Small intestine (tissue), 7 donors: ENCODE measurements around the gene RARG. TPM values are rescaled to one million over a fixed set of nuclear protein-coding genes. Genes with fewer than 3 reads are reported as not detected.

Experiments used
- DNase-seq, 2 donors: peaks; one replicate each; pipeline versions ENCODE4 v3.0.0 to v3.0.0-alpha.2; 2013
- FAIRE-seq: peaks from 2 replicates; lab custom pipeline; 2012; peaks lifted over from hg19 to GRCh38; lab: Jason Lieb, UNC
- H3K27ac ChIP-seq, 3 donors: one replicate each; pipeline ENCODE4 v1.5.1; 2013; ENCODE audit warnings: low read length in 2 of 3, mild to moderate bottlenecking in 2 of 3, control low read depth in 1 of 3, inconsistent platforms in 1 of 3, low read depth in 1 of 3, moderate library complexity in 1 of 3
- H3K27me3 ChIP-seq, 3 donors: one replicate each; pipeline ENCODE4 v1.6.1; 2013; ENCODE audit warnings: low read length in 3 of 3, inconsistent platforms in 1 of 3; ENCODE audit not compliant: control insufficient read depth in 3 of 3, insufficient read depth in 3 of 3
- H3K36me3 ChIP-seq, 3 donors: one replicate each; pipeline ENCODE4 v1.6.1; 2013; ENCODE audit warnings: low read length in 3 of 3, inconsistent platforms in 1 of 3, low read depth in 1 of 3, mild to moderate bottlenecking in 1 of 3, moderate library complexity in 1 of 3; ENCODE audit not compliant: control insufficient read depth in 3 of 3, insufficient read depth in 2 of 3
- H3K4me1 ChIP-seq, 3 donors: one replicate each; pipeline ENCODE4 v1.6.1; 2013; ENCODE audit warnings: low read length in 2 of 3, inconsistent platforms in 1 of 3, low read depth in 1 of 3, mild to moderate bottlenecking in 1 of 3, moderate library complexity in 1 of 3; ENCODE audit not compliant: control insufficient read depth in 3 of 3, insufficient read depth in 2 of 3
- H3K4me3 ChIP-seq, 3 donors: one replicate each; pipeline ENCODE4 v1.5.1; 2013; ENCODE audit warnings: low read length in 3 of 3, control low read depth in 1 of 3, inconsistent platforms in 1 of 3, low read depth in 1 of 3, mild to moderate bottlenecking in 1 of 3, moderate library complexity in 1 of 3
- H3K9me3 ChIP-seq, 2 donors: one replicate each; pipeline ENCODE4 v1.6.1; 2013; ENCODE audit warnings: low read depth in 1 of 2, low read length in 1 of 2; ENCODE audit not compliant: control insufficient read depth in 2 of 2, insufficient read depth in 1 of 2
- WGBS, 3 donors: extraction: QIAGEN DNeasy Blood & Tissue Kit; methylation state at CpG; one replicate each; pipeline ENCODE4 v1.1.7; 2013; 5-methylcytosine and 5-hydroxymethylcytosine counted together
- polyA plus RNA-seq, 4 donors: library from polyadenylated mRNA; stranded (reverse) in 3 of 4; unstranded in 1 of 4; fragments of 200-250 nt in 3 of 4; fragments of 120-200 nt in 1 of 4; gene quantifications; one replicate each; pipeline versions ENCODE4 v1.2.1 to v1.2.3, GENCODE V29; 2013
- donor health status: healthy with polysubstance abuse.
- donor health status: control.
- donor health status: control.
- donor health status: Bipolar disorder and iron deficiency.
- donor health status: healthy.

Gene RARG
- polyA plus RNA-seq, 4 donors: 0.54 to 8.0 (median 7.1) TPM; not detected in 1

GRCh38 chr12:53198486-53199110 is 33.4 kb downstream of the RARG start:
- FAIRE-seq (no peak), DNase-seq (no peak)
- Histone ChIP-seq H3K9me3 (no peaks in the 10 kb centered on the region), H3K27ac (no peak overlapping the region), H3K27me3 (peaks cover 0 to 7% (median 0%) of the 10 kb centered on the region in 3 donors), H3K36me3 (no peaks in the 10 kb centered on the region), H3K4me1 (peaks cover 1 to 4% (median 4%) of the 10 kb centered on the region in 3 donors), H3K4me3 (no peak overlapping the region)
- 68 to 77% (median 69%) methylated on average over 5 of the region's 5 CpGs for WGBS, 3 donors

DNA sequence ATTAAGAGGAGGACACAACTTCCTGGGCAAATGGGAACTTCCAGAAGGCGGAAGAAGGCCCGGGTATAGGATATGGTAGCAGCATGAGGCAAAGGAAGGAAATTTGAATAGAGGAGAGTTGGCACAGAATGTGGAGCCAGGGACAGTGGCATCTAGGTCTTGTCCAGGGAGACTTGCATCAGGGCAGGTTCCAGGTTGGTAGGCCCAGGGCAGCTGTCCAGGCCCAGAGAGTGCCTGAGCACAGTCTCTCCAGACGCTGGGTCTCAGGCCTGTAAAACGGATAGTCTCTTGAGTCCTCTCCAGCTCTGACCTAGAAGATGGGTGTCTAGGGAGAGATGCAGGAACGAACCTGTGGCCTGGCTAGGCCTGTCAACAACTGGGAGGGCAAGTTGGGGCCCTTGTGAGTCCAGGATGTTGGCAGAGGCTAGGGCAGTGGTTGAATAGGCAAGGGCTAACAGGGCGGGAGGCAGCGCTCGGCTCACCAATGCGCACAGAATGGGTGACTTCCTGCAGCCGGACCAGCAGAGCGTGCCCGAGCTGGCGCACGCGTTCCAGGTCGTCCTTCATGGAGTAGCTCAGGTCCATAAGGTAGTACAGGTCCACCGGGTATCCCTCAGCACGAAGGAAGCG is 34.9 kb downstream of the RARG start:
- FAIRE-seq (no peak), DNase-seq (no peak)
- no peaks in the 10 kb centered on the region for H3K9me3 ChIP-seq
- H3K4me1 ChIP-seq: peaks cover 1 to 4% (median 4%) of the 10 kb centered on the region in 3 donors
- no peak overlapping the region for H3K4me3 ChIP-seq
- H3K27me3 ChIP-seq: peaks cover 0 to 7% (median 0%) of the 10 kb centered on the region in 3 donors
- no peak overlapping the region for H3K27ac ChIP-seq
- 69 to 78% (median 75%) methylated on average over 19 of the region's 19 CpGs for WGBS, 3 donors
- peaks cover 0 to 13% (median 0%) of the 10 kb centered on the region in 3 donors for H3K36me3 ChIP-seq

DNA sequence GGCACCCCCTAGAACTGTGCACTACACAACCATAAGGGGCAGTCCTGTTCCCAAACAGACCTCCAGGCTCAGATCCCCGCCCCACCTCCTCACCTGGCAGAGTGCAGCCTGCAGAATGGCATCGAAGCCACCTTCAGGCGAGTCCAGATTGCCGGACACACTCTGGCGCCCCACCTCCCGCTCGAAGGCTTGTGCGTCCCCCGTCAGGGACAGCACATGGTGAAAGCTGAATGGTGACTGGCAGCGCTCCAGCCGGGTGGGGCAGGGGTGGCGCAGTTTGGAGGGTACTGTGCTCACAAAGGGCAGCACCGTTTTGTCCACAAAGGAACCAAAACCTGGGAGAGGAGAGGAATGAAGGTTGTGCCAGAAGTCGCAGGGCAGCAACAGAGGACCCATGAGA is 35.5 kb downstream of the RARG start:
- Histone ChIP-seq H3K4me1 (peaks cover 1 to 4% (median 4%) of the 10 kb centered on the region in 3 donors), H3K4me3 (no peak overlapping the region), H3K27ac (no peak overlapping the region), H3K9me3 (no peaks in the 10 kb centered on the region), H3K27me3 (peaks cover 0 to 7% (median 0%) of the 10 kb centered on the region in 3 donors), H3K36me3 (peaks cover 0 to 19% (median 0%) of the 10 kb centered on the region in 3 donors)
- WGBS, 3 donors: 43 to 79% (median 69%) methylated on average over 14 of the region's 14 CpGs
- no peak for FAIRE-seq
- no peak for DNase-seq

GRCh38 chr12:53195516-53196420 is 36.2 kb downstream of the RARG start:
- FAIRE-seq: no peak
- Histone ChIP-seq H3K4me1 (peaks cover 1 to 4% (median 4%) of the 10 kb centered on the region in 3 donors), H3K27me3 (peaks cover 0 to 7% (median 0%) of the 10 kb centered on the region in 3 donors), H3K36me3 (peaks cover 0 to 26% (median 0%) of the 10 kb centered on the region in 3 donors), H3K9me3 (no peaks in the 10 kb centered on the region), H3K4me3 (no peak overlapping the region), H3K27ac (no peak overlapping the region)
- no peak for DNase-seq
- WGBS, 3 donors: 83 to 90% (median 89%) methylated on average over 10 of the region's 10 CpGs

- Histone ChIP-seq H3K9me3 (no peaks in the 10 kb centered on the region), H3K36me3 (peaks cover 0 to 31% (median 0%) of the 10 kb centered on the region in 3 donors), H3K4me1 (peaks cover 0 to 4% (median 4%) of the 10 kb centered on the region in 3 donors), H3K4me3 (no peak overlapping the region), H3K27ac (no peak overlapping the region), H3K27me3 (peaks cover 0 to 7% (median 0%) of the 10 kb centered on the region in 3 donors)
- WGBS, 3 donors: 89 to 97% (median 89%) methylated on average over 1 of the region's 1 CpG
- FAIRE-seq (no peak), DNase-seq (no peak)
Observed at GRCh38 chr12:53194973-53195372, 37.0 kb downstream of the RARG start.

DNA sequence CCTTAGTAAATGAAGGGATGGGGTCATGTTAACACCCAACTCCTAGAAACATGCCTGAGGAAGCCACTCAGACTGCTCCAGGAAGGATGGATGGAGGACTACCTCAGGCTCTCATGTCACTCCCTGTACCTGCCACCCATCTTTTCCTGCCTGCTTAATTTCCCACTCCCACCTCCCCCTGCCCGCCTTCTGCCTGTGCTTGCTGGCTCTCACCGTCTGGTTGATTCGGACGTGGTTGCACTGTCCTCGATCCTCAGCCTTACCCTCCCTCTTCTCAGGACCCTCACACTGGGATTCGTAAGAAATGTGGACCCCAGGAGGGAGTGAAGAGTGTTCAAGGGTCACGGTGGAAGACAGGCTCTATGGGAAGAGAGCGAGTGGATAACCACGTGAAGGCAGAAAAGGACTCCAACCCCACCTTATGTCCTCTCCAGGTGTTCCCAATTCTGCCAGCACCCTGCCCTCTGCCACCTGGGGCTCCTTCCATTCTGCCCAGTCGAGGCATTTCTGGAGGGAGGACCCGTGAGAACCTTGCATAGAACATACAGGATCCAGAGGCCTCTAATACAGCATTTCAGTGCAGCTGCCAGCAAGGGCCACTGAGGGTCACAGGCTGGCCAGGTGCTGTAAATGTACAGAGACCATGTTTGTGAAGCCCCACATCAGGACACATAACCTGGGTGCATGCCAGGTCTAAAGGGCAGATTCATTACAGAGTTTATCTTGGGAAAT is 37.9 kb downstream of the RARG start:
- H3K4me1 ChIP-seq: peaks cover 0 to 4% (median 4%) of the 10 kb centered on the region in 3 donors
- DNase-seq (no peak), FAIRE-seq (no peak)
- H3K9me3 ChIP-seq: no peaks in the 10 kb centered on the region
- no peak overlapping the region for H3K27ac ChIP-seq
- no peak overlapping the region for H3K4me3 ChIP-seq
- H3K36me3 ChIP-seq: peaks cover 0 to 36% (median 0%) of the 10 kb centered on the region in 3 donors
- WGBS, 3 donors: 61 to 71% (median 69%) methylated on average over 11 of the region's 11 CpGs
- peaks cover 0 to 6% (median 0%) of the 10 kb centered on the region in 3 donors for H3K27me3 ChIP-seq

- 90 to 92% (median 90%) methylated on average over 9 of the region's 9 CpGs for WGBS, 3 donors
- FAIRE-seq (no peak), DNase-seq (no peak)
Observed at GRCh38 chr12:53193040-53193439, 39.0 kb downstream of the RARG start.

More at GRCh38 chr12:53193040-53193439, 39.0 kb downstream of the RARG start:
- no peaks in the 10 kb centered on the region for H3K9me3 ChIP-seq
- H3K4me1 ChIP-seq: peaks cover 0 to 4% (median 0%) of the 10 kb centered on the region in 3 donors
- no peak overlapping the region for H3K4me3 ChIP-seq
- peaks cover 0 to 44% (median 1%) of the 10 kb centered on the region in 3 donors for H3K36me3 ChIP-seq
- no peaks in the 10 kb centered on the region for H3K27me3 ChIP-seq
- no peak overlapping the region for H3K27ac ChIP-seq
